AG04450 (cell line): Measurements from ENCODE around the gene SEC24A. TPM values are rescaled to one million over a fixed set of nuclear protein-coding genes. Genes with fewer than 3 reads are reported as not detected.

ENCODE experiments used
- CTCF ChIA-PET: fragments of 300-600, 350-600 bp; formaldehyde crosslinking; extraction: SDS; loops from one replicate; lab custom pipeline; 2022; ENCODE audit warnings: antibody characterized with exemption, inconsistent platforms; lab: Charles Lee
- POLR2A ChIA-PET: fragments of 350-600 bp; formaldehyde crosslinking; extraction: SDS; loops from one replicate; lab custom pipeline; 2021; ENCODE audit warnings: antibody characterized with exemption, inconsistent platforms; lab: Yijun Ruan, JAX
- DNase-seq: peaks from one replicate; pipeline ENCODE4 v3.0.0-alpha.2; 2011; ENCODE audit warnings: low read depth, low spot score
- H3K27ac ChIP-seq: one replicate; pipeline ENCODE4 v1.5.1; 2012; ENCODE audit warnings: low read depth, low read length, control low read depth
- H3K27me3 ChIP-seq: one replicate; pipeline ENCODE4 v1.6.0; 2012; ENCODE audit warnings: low read length; ENCODE audit not compliant: control insufficient read depth, insufficient read depth
- H3K4me3 ChIP-seq: 2 replicates; pipeline ENCODE4 v1.5.1; 2011; ENCODE audit warnings: mild to moderate bottlenecking, low read depth, low read length, control low read depth
- H3K9me3 ChIP-seq: 2 replicates; pipeline ENCODE4 v1.5.1; 2012; ENCODE audit warnings: low read length; ENCODE audit not compliant: control insufficient read depth, insufficient read depth
- polyA plus RNA-seq: library from polyadenylated mRNA; depleted of rRNA; stranded (reverse); fragments of >200 nt; gene quantifications from 2 replicates; pipeline ENCODE4 v1.2.3, GENCODE V29; 2011
- TF ChIP-seq, protein P1 (sequence below): IDR thresholded peaks from 2 replicates; pipeline ENCODE4 v1.5.1; 2011; ENCODE audit warnings: low read depth, low read length, control low read depth, inconsistent platforms

SEC24A gene
- polyA plus RNA-seq, 1 experiment: 46.7 TPM

DNA sequence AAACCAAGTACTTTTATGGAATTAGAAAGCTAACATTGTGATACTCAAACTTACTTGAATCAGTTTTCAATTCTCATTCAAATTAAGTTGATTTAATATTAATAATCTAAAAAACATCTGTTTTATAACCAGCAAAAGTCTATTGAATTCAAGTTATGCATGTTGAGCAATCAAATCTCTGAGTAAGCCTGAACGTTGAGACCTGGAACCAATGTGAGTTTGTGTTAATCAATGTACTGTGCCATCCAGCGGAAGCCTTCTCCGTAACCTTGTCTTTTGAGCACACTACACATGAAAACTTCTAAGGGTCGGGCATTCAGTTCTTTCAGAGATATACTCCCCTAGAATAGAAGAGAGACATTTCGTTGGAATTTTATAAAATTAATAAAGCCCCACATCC is 41.9 kb upstream of the SEC24A start:
- H3K9me3 ChIP-seq: no peaks in the 10 kb centered on the region
- TF ChIP-seq, protein P1, sequence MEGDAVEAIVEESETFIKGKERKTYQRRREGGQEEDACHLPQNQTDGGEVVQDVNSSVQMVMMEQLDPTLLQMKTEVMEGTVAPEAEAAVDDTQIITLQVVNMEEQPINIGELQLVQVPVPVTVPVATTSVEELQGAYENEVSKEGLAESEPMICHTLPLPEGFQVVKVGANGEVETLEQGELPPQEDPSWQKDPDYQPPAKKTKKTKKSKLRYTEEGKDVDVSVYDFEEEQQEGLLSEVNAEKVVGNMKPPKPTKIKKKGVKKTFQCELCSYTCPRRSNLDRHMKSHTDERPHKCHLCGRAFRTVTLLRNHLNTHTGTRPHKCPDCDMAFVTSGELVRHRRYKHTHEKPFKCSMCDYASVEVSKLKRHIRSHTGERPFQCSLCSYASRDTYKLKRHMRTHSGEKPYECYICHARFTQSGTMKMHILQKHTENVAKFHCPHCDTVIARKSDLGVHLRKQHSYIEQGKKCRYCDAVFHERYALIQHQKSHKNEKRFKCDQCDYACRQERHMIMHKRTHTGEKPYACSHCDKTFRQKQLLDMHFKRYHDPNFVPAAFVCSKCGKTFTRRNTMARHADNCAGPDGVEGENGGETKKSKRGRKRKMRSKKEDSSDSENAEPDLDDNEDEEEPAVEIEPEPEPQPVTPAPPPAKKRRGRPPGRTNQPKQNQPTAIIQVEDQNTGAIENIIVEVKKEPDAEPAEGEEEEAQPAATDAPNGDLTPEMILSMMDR: no peak
- no peaks in the 10 kb centered on the region for H3K27me3 ChIP-seq
- POLR2A ChIA-PET: no interaction called here
- no peak overlapping the region for H3K27ac ChIP-seq
- DNase-seq: no peak
- no peak overlapping the region for H3K4me3 ChIP-seq
- CTCF ChIA-PET: interaction anchor here (0.9 kb wide), 1 partner anchor 19 kb away, joined by 4 read pairs; no protein-coding TSS in a partner anchor

DNA sequence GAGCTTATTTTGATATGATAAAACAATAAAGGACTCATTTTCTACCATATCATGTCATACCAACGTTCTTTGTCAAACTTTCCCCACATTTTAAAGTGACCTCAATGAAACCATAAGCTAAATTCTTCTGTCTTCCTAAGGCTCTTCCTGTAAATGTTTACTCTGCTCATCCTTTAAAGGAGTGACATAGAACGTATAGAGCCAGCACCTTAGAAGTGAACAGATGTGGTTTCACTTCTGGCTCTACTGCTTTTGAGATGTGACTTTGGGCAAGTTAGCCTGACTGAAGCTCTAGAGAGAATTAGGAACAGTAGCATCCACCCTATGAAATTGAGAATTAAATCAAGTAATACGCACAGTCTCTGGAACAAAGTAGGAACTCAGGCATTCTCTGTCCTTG is 40.0 kb upstream of the SEC24A start:
- Histone ChIP-seq H3K4me3 (no peak overlapping the region), H3K9me3 (no peaks in the 10 kb centered on the region), H3K27ac (no peak overlapping the region), H3K27me3 (no peaks in the 10 kb centered on the region)
- ChIA-PET CTCF (interaction anchor here (0.6 to 1.7 kb wide), 3 partner anchors 21 to 434 kb away, joined by 3 to 13 read pairs (median 3); no protein-coding TSS in a partner anchor), POLR2A (interaction anchor here (0.7 to 1.0 kb wide), 2 partner anchors 30 to 53 kb away, joined by 3 to 4 read pairs; no protein-coding TSS in a partner anchor)
- DNase-seq: no peak
- TF ChIP-seq, protein P1: no peak

DNA sequence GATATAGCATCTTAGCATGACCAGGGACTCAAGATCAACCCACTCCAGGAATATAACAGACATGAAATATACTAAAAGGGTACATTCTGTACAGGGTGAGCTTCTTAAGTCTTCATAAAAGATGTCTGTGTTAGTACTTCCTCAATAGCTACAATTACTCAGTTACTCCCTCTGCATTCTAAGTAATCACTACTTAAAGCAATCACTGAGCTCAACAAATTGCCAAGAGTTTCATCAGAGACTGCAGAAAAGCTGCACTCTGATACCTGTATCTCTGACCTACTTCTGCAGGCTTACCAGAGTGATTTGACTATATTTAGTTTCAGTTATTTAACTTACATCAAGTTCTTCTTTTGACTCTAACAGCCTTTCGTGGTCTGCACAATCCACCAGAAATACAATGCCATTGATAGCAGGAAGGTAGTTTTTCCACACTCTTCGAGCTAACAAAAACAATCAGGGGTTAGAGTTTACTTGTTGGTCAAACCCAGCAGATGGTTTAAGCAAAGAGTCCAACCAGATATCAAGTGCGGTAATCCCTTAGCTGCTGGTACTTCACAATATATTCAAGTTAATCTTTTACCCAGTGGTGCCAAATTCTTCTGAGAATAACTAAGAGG is 39.2 kb upstream of the SEC24A start:
- no peak overlapping the region for H3K27ac ChIP-seq
- DNase-seq: no peak
- TF ChIP-seq, protein P1: no peak
- POLR2A ChIA-PET: no interaction called here
- CTCF ChIA-PET: interaction anchor here (0.6 to 1.7 kb wide), 3 partner anchors 22 to 56 kb away, joined by 3 to 13 read pairs (median 5); no protein-coding TSS in a partner anchor
- H3K27me3 ChIP-seq: no peaks in the 10 kb centered on the region
- no peak overlapping the region for H3K4me3 ChIP-seq
- no peaks in the 10 kb centered on the region for H3K9me3 ChIP-seq

DNA sequence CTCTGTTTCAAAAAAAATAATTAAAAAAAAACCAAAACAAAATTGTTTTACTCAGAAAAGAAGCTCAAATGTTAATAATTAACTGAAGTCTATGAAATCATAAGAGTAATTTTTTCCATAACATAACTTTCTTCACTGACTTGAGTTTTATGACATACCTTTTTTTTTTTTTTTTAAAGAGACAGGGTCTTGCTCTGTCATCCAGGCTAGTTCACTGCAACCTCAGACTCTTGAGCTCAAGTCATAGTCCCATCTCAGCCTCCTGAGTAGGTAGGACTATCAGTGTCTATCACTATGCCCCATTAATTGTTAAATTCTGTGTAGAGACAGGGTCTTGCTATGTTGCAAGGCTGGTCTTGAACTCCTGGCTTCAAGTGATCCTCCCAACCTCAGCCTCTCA is 37.9 kb upstream of the SEC24A start:
- no peak for DNase-seq
- ChIA-PET CTCF (interaction anchor here (0.6 kb wide), 1 partner anchor 174 kb away, joined by 3 read pairs; no protein-coding TSS in a partner anchor), POLR2A (no interaction called here)
- H3K27ac ChIP-seq: no peak overlapping the region
- TF ChIP-seq, protein P1: no peak
- H3K4me3 ChIP-seq: no peak overlapping the region
- no peaks in the 10 kb centered on the region for H3K27me3 ChIP-seq
- H3K9me3 ChIP-seq: no peaks in the 10 kb centered on the region

DNA sequence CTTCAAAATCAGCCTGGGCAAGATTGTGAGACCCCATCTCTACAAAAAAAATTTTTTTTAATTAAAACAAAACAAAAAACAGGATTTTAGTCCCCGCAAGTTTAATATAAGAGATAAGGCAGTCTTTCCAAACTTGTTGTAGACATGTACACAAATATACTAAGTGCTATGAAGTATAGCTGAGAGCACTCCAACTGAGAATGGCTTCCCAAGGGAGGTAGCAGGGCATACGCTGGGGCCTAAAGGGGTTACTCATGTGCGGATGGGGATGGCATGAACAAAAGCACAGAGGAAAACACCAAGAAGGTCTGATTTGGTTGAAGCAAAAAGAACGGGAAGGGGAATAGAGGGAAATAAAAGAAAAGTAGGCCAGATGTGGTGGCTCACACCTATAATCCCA is 37.1 kb upstream of the SEC24A start:
- Histone ChIP-seq H3K27me3 (no peaks in the 10 kb centered on the region), H3K27ac (no peak overlapping the region), H3K4me3 (no peak overlapping the region), H3K9me3 (no peaks in the 10 kb centered on the region)
- TF ChIP-seq, protein P1: no peak
- ChIA-PET POLR2A (no interaction called here), CTCF (no interaction called here)
- no peak for DNase-seq
